H9 (cell line): ENCODE results near the gene INPP5A. TPM values are rescaled to one million over a fixed set of nuclear protein-coding genes. Genes with fewer than 3 reads are reported as not detected.

Experiments used
- DNase-seq: peaks from one replicate; pipeline ENCODE4 v3.0.0-alpha.2; 2017
- H2AFZ ChIP-seq: one replicate; pipeline ENCODE4 v1.6.1; 2013; ENCODE audit warnings: mild to moderate bottlenecking, low read length, control low read depth, moderate library complexity
- H2AK5ac ChIP-seq: 2 replicates; pipeline ENCODE4 v1.6.1; 2013; ENCODE audit warnings: low read length, control low read depth, mixed read lengths; ENCODE audit not compliant: insufficient read length
- H2BK120ac ChIP-seq: one replicate; pipeline ENCODE4 v1.6.1; 2013; ENCODE audit warnings: low read depth, mild to moderate bottlenecking, low read length, control low read depth, inconsistent platforms; ENCODE audit not compliant: poor library complexity, severe bottlenecking
- H2BK12ac ChIP-seq: 2 replicates; pipeline ENCODE4 v1.6.1; 2013; ENCODE audit warnings: low read length, control low read depth, mixed read lengths, low read depth; ENCODE audit not compliant: insufficient read length
- H2BK15ac ChIP-seq: 2 replicates; pipeline ENCODE4 v1.6.1; 2013; ENCODE audit warnings: low read depth, low read length, control low read depth
- H2BK20ac ChIP-seq: one replicate; pipeline ENCODE4 v1.6.1; 2013; ENCODE audit warnings: low read depth, mild to moderate bottlenecking, low read length, control low read depth, inconsistent platforms; ENCODE audit not compliant: poor library complexity, severe bottlenecking
- H2BK5ac ChIP-seq: 2 replicates; pipeline ENCODE4 v1.6.1; 2013; ENCODE audit warnings: low read length, control low read depth, mixed read lengths; ENCODE audit not compliant: insufficient read length
- H3K14ac ChIP-seq: 2 replicates; pipeline ENCODE4 v1.6.1; 2013; ENCODE audit warnings: low read length, control low read depth; ENCODE audit not compliant: insufficient read depth
- H3K18ac ChIP-seq: 2 replicates; pipeline ENCODE4 v1.6.1; 2013; ENCODE audit warnings: low read depth, mild to moderate bottlenecking, mixed read lengths, low read length, control low read depth; ENCODE audit not compliant: insufficient read length
- H3K23ac ChIP-seq: 2 replicates; pipeline ENCODE4 v1.6.1; 2013; ENCODE audit warnings: low read length, control low read depth, mixed read lengths, low read depth; ENCODE audit not compliant: insufficient read length
- H3K23me2 ChIP-seq: 2 replicates; pipeline ENCODE4 v1.6.1; 2013; ENCODE audit warnings: low read depth, mild to moderate bottlenecking, mixed read lengths, low read length, control low read depth; ENCODE audit not compliant: insufficient read length, poor library complexity, severe bottlenecking
- H3K27ac ChIP-seq: 2 replicates; pipeline ENCODE4 v1.5.1; 2013; ENCODE audit warnings: low read length, control low read depth, mixed read lengths, low read depth; ENCODE audit not compliant: insufficient read length
- H3K27me3 ChIP-seq: 2 replicates; pipeline ENCODE4 v1.6.1; 2013; ENCODE audit warnings: low read length, control low read depth, inconsistent platforms; ENCODE audit not compliant: insufficient read depth
- H3K4ac ChIP-seq: 2 replicates; pipeline ENCODE4 v1.6.1; 2013; ENCODE audit warnings: low read depth, mild to moderate bottlenecking, control low read depth, inconsistent platforms, low read length, moderate library complexity
- H3K4me1 ChIP-seq: 2 replicates; pipeline ENCODE4 v1.6.1; 2013; ENCODE audit warnings: low read length, control low read depth, inconsistent platforms; ENCODE audit not compliant: insufficient read depth
- H3K4me2 ChIP-seq: 2 replicates; pipeline ENCODE4 v1.6.1; 2013; ENCODE audit warnings: low read length, control low read depth, mixed read lengths; ENCODE audit not compliant: insufficient read length, insufficient read depth
- H3K56ac ChIP-seq: 2 replicates; pipeline ENCODE4 v1.6.1; 2013; ENCODE audit warnings: low read depth, mild to moderate bottlenecking, mixed read lengths, low read length, control low read depth; ENCODE audit not compliant: insufficient read length
- H3K79me1 ChIP-seq: 2 replicates; pipeline ENCODE4 v1.6.1; 2013; ENCODE audit warnings: low read depth, mild to moderate bottlenecking, moderate library complexity, low read length, control low read depth, inconsistent platforms; ENCODE audit not compliant: insufficient read depth, poor library complexity, severe bottlenecking
- H3K79me2 ChIP-seq: 2 replicates; pipeline ENCODE4 v1.6.1; 2013; ENCODE audit warnings: low read length, control low read depth, inconsistent platforms; ENCODE audit not compliant: insufficient read depth
- H3K9ac ChIP-seq: 2 replicates; pipeline ENCODE4 v1.6.1; 2013; ENCODE audit warnings: low read length, control low read depth, mixed read lengths; ENCODE audit not compliant: insufficient read length; ENCODE audit errors: extremely low read depth
- H3K9me3 ChIP-seq: one replicate; pipeline ENCODE4 v1.6.1; 2013; ENCODE audit warnings: low read depth, low read length, inconsistent platforms; ENCODE audit not compliant: control insufficient read depth
- H3T11ph ChIP-seq: one replicate; pipeline ENCODE4 v1.6.1; 2013; ENCODE audit warnings: mild to moderate bottlenecking, low read length, control low read depth, inconsistent platforms
- H4K20me1 ChIP-seq: one replicate; pipeline ENCODE4 v1.6.1; 2013; ENCODE audit not compliant: control insufficient read depth, insufficient read length, insufficient read depth
- H4K5ac ChIP-seq: 2 replicates; pipeline ENCODE4 v1.6.1; 2013; ENCODE audit warnings: low read depth, mild to moderate bottlenecking, mixed read lengths, low read length, control low read depth; ENCODE audit not compliant: insufficient read length
- H4K8ac ChIP-seq: replicated peaks from 2 replicates; pipeline ENCODE4 v1.6.1; 2013; ENCODE audit warnings: low read length, control low read depth, mixed read lengths, low read depth; ENCODE audit not compliant: insufficient read length
- H4K91ac ChIP-seq: 2 replicates; pipeline ENCODE4 v1.6.1; 2013; ENCODE audit warnings: low read depth, mild to moderate bottlenecking, moderate library complexity, mixed read lengths, low read length, control low read depth; ENCODE audit not compliant: insufficient read length
- H3K27ac Mint-ChIP-seq, 3 experiments: 2 replicates in 2 of 3; 3 replicates in 1 of 3; pipeline ENCODE4 v1.8.0; 2020 to 2021; ENCODE audit warnings: mixed read lengths in 3 of 3, mild to moderate bottlenecking in 1 of 3, moderate library complexity in 1 of 3
- H3K27me3 Mint-ChIP-seq: 2 replicates; pipeline ENCODE4 v1.8.0; 2021; ENCODE audit warnings: low read depth, mild to moderate bottlenecking, moderate library complexity, mixed read lengths
- H3K36me3 Mint-ChIP-seq, 3 experiments: 2 replicates in 2 of 3; 3 replicates in 1 of 3; pipeline ENCODE4 v1.8.0; 2020 to 2021; ENCODE audit warnings: low read depth in 3 of 3, mixed read lengths in 3 of 3; ENCODE audit not compliant: insufficient read depth in 1 of 3
- H3K4me1 Mint-ChIP-seq, 2 experiments: 2 replicates each; pipeline ENCODE4 v1.8.0; 2020; ENCODE audit warnings: mixed read lengths in 2 of 2
- H3K4me3 Mint-ChIP-seq, 2 experiments: 2 replicates in 1 of 2; 3 replicates in 1 of 2; pipeline ENCODE4 v1.8.0; 2020 to 2021; ENCODE audit warnings: mild to moderate bottlenecking in 2 of 2, mixed read lengths in 2 of 2, moderate library complexity in 1 of 2
- H3K9me3 Mint-ChIP-seq, 2 experiments: 2 replicates in 1 of 2; 3 replicates in 1 of 2; pipeline ENCODE4 v1.8.0; 2020; ENCODE audit warnings: mild to moderate bottlenecking in 2 of 2, mixed read lengths in 2 of 2, moderate library complexity in 1 of 2
- CTCF ChIP-seq: fragments of 200-600 bp; sonication (generic); conservative IDR thresholded peaks from 3 replicates; pipeline ENCODE4 v1.8.0; 2021; ENCODE audit warnings: antibody characterized with exemption, mild to moderate bottlenecking
- WGBS: extraction: QIAGEN DNeasy Blood & Tissue Kit; methylation state at CpG from one replicate; pipeline ENCODE4 v1.1.7; 2013; ENCODE audit warnings: missing lambda C conversion rate, low lambda C conversion rate, mixed read lengths; ENCODE audit not compliant: insufficient read length; ENCODE audit errors: extremely low coverage; 5-methylcytosine and 5-hydroxymethylcytosine counted together
- total RNA-seq: library from RNA; stranded (reverse); gene quantifications from 2 replicates; pipeline ENCODE4 v1.2.1, GENCODE V29; 2021

The INPP5A gene
- total RNA-seq, 1 experiment from 2014 or later: 17.7 TPM

GRCh38 chr10:132687893-132688579, 150.4 kb downstream of the INPP5A start:
- WGBS: no CpG with 5 or more reads among the region's 14 CpGs
- Histone ChIP-seq H2BK12ac (no peak overlapping the region), H3K79me2 (no peaks in the 10 kb centered on the region), H3K9ac (no peak overlapping the region), H2AFZ (no peak overlapping the region), H3K18ac (no peak overlapping the region), H2BK15ac (no peak overlapping the region), H3K23me2 (no peaks in the 10 kb centered on the region), H4K20me1 (peaks cover 5% of the 10 kb centered on the region), H3K4me1 (no peaks in the 10 kb centered on the region), H3K56ac (no peak overlapping the region), H2BK120ac (no peak overlapping the region), H3K4me2 (no peak overlapping the region), H3K23ac (no peak overlapping the region), H3K4ac (no peak overlapping the region), H2AK5ac (no peak overlapping the region), H4K91ac (no peak overlapping the region), H3T11ph (no peak overlapping the region), H4K5ac (no peak overlapping the region), H3K14ac (no peak overlapping the region; the same call in 1 of the 2 replicates), H3K27me3 (no peaks in the 10 kb centered on the region), H3K79me1 (no peaks in the 10 kb centered on the region), H3K9me3 (no peaks in the 10 kb centered on the region), H4K8ac (no peak overlapping the region), H2BK5ac (no peak overlapping the region), H2BK20ac (no peak overlapping the region), H3K27ac (no peak overlapping the region)
- Mint-ChIP-seq H3K27me3 (no peaks in the 10 kb centered on the region), H3K36me3 (peaks cover 0 to 2% (median 0%) of the 10 kb centered on the region in 3 experiments; a peak in 2 of 7 replicates), H3K27ac (no peak overlapping the region), H3K4me1 (peaks cover 4 to 5% of the 10 kb centered on the region in 2 experiments; a peak in 3 of 4 replicates), H3K4me3 (no peak overlapping the region), H3K9me3 (0 out of 5 replicates have a peak, but pooled peaks cover 0 to 2% of the 10 kb centered on the region in 2 experiments)
- DNase-seq: peak; percentile 21
- TF ChIP-seq CTCF: no peak
